Type B pancreatic cell (in vitro differentiated cells): ENCODE measurements around the gene KCNC1. TPM values are rescaled to one million over a fixed set of nuclear protein-coding genes. Genes with fewer than 3 reads are reported as not detected.

Experiments used
- DNase-seq: peaks from one replicate; pipeline ENCODE4 v3.0.0; 2021; ENCODE audit warnings: mixed read lengths; ENCODE audit not compliant: unreplicated experiment; ENCODE audit errors: extremely low spot score
- H3K27ac Mint-ChIP-seq: 2 replicates; pipeline ENCODE4 v1.8.0; 2021; ENCODE audit warnings: mild to moderate bottlenecking, mixed read lengths
- H3K27me3 Mint-ChIP-seq: 2 replicates; pipeline ENCODE4 v1.8.0; 2021; ENCODE audit warnings: mixed read lengths
- H3K36me3 Mint-ChIP-seq: 2 replicates; pipeline ENCODE4 v1.8.0; 2021; ENCODE audit warnings: mixed read lengths
- H3K4me1 Mint-ChIP-seq: one replicate; pipeline ENCODE4 v1.8.0; 2021; ENCODE audit warnings: mixed read lengths; ENCODE audit not compliant: unreplicated experiment
- H3K4me3 Mint-ChIP-seq: 2 replicates; pipeline ENCODE4 v1.8.0; 2021; ENCODE audit warnings: mild to moderate bottlenecking, mixed read lengths
- H3K9me3 Mint-ChIP-seq: 2 replicates; pipeline ENCODE4 v1.8.0; 2021; ENCODE audit warnings: mixed read lengths
- CTCF ChIP-seq: fragments of 200-600 bp; sonication (generic); conservative IDR thresholded peaks from 2 replicates; pipeline ENCODE4 v1.5.0; 2021; ENCODE audit warnings: antibody characterized with exemption, mild to moderate bottlenecking
- total RNA-seq: library from RNA; stranded (reverse); gene quantifications from 2 replicates; pipeline ENCODE4 v1.2.1, GENCODE V29; 2021; ENCODE audit warnings: low replicate concordance

Gene KCNC1
- total RNA-seq, 1 donor from 2014 or later: 2.8 TPM

GRCh38 chr11:17730608-17731462, 3.7 kb upstream of the KCNC1 start:
- H3K27ac Mint-ChIP-seq: no peak overlapping the region
- H3K9me3 Mint-ChIP-seq: no peaks in the 10 kb centered on the region
- H3K36me3 Mint-ChIP-seq: no peaks in the 10 kb centered on the region
- peaks cover 72% of the 10 kb centered on the region for H3K27me3 Mint-ChIP-seq
- H3K4me1 Mint-ChIP-seq: no peaks in the 10 kb centered on the region
- no peak overlapping the region for H3K4me3 Mint-ChIP-seq
- DNase-seq: peak; percentile 88
- peak; percentile 84 for TF ChIP-seq CTCF

- H3K4me1 Mint-ChIP-seq: peaks cover 5% of the 10 kb centered on the region
Observed at GRCh38 chr11:17733261-17733660, 1.3 kb upstream of the KCNC1 start.

GRCh38 chr11:17734986-17735817, 621 bp downstream of the KCNC1 start:
- no peak overlapping the region for H3K27ac Mint-ChIP-seq
- peak; percentile 83 for DNase-seq
- H3K4me1 Mint-ChIP-seq: peaks cover 5% of the 10 kb centered on the region
- peak overlapping the region; percentile 59 for H3K4me3 Mint-ChIP-seq
- no peaks in the 10 kb centered on the region for H3K36me3 Mint-ChIP-seq
- H3K9me3 Mint-ChIP-seq: no peaks in the 10 kb centered on the region
- H3K27me3 Mint-ChIP-seq: peaks cover 46% of the 10 kb centered on the region
- no peak for TF ChIP-seq CTCF

More at GRCh38 chr11:17733261-17733660, 1.3 kb upstream of the KCNC1 start:
- H3K27ac Mint-ChIP-seq: no peak overlapping the region
- no peaks in the 10 kb centered on the region for H3K9me3 Mint-ChIP-seq
- H3K27me3 Mint-ChIP-seq: peaks cover 62% of the 10 kb centered on the region
- DNase-seq: no peak
- H3K36me3 Mint-ChIP-seq: no peaks in the 10 kb centered on the region
- TF ChIP-seq CTCF: no peak
- H3K4me3 Mint-ChIP-seq: peak overlapping the region; percentile 34

GRCh38 chr11:17735818-17736578, 1.4 kb downstream of the KCNC1 start:
- no peaks in the 10 kb centered on the region for H3K9me3 Mint-ChIP-seq
- H3K4me1 Mint-ChIP-seq: peaks cover 5% of the 10 kb centered on the region
- no peaks in the 10 kb centered on the region for H3K36me3 Mint-ChIP-seq
- H3K4me3 Mint-ChIP-seq: peak overlapping the region; percentile 36
- no peak overlapping the region for H3K27ac Mint-ChIP-seq
- peak; percentile 75 for TF ChIP-seq CTCF
- DNase-seq: no peak
- peaks cover 38% of the 10 kb centered on the region for H3K27me3 Mint-ChIP-seq

- TF ChIP-seq CTCF: no peak
- Mint-ChIP-seq H3K36me3 (no peaks in the 10 kb centered on the region), H3K4me1 (peaks cover 5% of the 10 kb centered on the region), H3K9me3 (no peaks in the 10 kb centered on the region), H3K27ac (no peak overlapping the region), H3K4me3 (peak overlapping the region; percentile 69), H3K27me3 (peaks cover 37% of the 10 kb centered on the region)
- DNase-seq: no peak
Observed at GRCh38 chr11:17736579-17736893, 2.0 kb downstream of the KCNC1 start.
